GM19099 (cell line): Measurements from ENCODE around the gene INTS11.

ENCODE experiments used
- POLR2A ChIP-seq: IDR thresholded peaks from 3 replicates; pipeline ENCODE4 v1.6.1; 2011; ENCODE audit warnings: low read depth; ENCODE audit not compliant: insufficient read length; ENCODE audit errors: extremely low read depth

The INTS11 gene

DNA sequence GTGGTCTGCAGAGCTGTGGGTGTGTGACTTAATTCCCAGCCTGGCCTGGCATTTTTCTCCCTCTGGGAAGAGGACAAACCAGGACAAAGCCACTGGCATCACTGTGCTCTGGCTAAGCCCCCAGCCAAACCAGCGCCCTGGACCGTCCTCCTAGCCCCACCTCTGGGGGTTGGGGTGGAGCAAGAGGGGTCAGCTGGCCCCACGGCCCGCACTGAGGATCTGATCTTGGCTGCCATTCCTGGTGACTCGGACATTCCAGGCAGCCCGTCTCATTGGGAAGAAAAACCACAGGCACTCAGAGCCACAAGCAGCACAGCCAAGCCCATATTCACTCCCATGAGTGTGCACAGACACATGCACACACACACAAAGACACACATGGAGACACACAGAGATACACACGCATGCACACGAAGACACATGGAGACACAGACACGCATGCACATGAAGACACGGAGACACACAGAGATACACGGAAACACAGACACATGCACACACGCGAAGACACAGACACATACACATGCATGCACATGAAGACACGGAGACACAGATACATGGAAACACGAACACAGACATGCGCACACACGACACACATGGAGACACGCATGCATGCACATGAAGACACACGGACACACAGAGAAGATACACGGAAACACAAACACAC, 36.2 kb upstream of the INTS11 start:
- TF ChIP-seq POLR2A = no peak

DNA sequence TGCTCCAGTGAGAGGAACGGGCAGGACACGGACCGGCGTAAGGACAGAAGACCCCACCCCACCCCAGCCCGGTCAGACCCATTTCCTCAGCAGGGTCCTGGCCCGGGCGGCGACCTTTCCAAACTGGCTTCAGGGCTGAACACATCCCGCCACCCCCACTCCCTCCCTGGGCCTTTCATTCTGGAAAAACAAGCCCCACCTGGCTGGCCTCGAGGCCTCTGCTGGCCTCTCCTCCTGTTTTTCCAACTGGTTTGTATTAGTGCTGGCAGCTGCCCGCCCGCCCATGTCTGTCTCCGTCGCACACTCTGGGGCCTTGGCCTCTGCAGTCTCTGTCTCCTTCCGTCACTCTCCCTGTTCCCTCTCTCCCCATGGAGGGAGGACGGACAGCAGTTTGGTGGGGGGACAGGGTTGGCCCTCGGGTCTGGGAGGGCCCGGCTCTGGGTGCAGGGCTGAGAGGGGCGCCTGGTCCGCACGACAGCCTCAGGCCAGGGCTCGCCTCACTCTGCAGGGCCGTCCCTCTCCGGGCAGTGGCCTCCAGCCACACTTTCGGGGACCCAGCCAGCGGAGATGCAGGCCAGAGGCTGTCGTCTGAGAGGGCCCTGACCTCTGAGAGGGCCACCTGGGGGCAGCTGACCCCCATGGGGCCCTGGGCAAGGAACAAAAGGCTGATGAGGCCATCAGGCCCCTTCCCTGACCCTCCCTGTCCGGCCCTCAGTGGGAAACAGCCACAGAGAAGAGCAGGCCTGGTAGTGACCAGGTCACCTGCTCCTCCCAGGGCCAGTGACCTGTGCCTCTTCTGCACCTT, 35.4 kb upstream of the INTS11 start:
- TF ChIP-seq POLR2A = no peak

DNA sequence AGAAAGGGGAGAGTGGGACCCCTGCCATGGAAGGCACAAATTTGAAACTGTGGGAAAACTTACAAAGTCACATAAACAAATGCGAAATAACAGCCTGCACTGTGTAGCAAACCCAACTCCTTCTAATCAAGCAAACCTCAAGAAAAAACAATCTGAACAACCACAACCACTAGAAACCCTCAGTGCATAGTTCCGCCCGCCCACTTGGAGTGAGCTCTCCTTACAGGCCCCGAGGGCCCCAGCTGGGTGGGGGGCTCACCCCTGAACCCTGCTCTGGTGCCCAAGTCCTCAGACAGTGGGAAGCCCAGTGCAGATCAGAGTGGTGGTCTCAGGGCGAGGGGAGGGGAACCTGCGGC, 34.8 kb upstream of the INTS11 start:
- TF ChIP-seq POLR2A = no peak

DNA sequence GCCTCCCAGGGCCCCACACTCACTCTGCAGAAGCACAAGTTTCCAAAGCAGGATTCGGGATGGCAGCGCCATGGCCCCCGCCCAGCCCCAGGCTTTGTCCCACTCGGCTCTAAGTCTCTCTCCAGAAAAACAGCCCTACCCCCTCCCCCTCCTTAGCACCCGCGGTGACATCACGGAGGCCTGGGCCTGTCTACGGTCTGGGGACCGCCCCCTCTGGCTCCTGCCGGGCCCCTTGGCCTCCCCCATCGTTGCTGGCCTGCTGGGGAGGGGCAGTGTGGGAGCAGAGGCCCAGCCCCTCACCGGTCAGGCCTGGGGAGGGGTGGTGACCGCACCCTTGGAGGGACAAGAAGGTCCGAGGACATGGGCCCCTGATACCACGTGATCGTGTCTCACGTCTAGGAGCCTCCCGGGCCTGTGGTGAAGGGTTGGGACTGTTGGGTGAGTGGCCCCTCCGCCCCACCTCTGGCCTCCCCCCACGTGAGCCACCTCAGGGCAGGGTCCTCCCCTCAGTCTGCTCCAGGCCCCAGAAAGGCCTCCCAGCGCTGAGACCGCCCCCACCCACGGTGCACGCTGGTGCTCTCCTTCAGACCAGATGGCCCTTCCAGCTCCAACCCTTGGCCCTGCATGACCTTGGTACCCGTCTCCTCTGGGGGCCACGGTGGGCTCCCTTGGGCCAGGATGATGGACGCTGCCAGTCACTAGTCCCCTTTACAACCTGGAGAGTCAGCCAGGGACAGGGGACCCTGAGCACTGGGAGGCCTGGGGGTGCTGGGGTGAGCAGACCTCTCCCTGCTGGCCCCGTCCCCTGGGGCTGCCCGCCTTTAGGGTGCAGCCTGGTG, 34.2 kb upstream of the INTS11 start, which contains the start of gene MXRA8:
MXRA8 (minus strand) TSS at position 123 of the 839 bp plus-strand sequence; CDS start at position 72, 51 bp downstream.
- no peak for TF ChIP-seq POLR2A

DNA sequence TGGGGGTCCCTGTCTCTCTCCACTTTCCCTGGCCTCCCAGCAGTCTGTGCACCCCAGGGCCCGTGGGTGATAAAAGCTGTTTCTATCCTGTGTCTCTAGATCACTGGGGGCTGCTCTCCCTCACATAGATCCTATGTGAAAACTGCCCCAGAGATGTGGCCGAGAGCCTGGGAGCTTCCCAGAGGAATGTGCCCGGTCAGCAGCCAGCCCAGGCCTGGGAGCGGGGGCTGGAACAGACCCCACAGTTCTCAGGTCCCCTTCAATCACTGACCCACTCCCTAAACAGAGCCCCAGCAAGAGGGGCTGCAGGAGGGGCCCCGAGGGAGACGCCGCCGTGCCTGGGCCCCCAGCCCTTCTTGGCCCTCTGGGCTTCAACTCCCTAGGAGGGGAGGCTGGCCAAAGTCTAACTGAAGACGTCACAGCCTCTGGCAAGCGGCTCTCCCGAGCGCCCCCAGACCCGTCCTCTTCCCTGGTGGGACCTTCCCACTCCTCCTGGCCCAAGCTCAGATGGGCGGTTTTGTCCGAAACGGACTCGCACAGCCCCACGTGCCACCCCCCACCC, 33.5 kb upstream of the INTS11 start:
- no peak for TF ChIP-seq POLR2A

DNA sequence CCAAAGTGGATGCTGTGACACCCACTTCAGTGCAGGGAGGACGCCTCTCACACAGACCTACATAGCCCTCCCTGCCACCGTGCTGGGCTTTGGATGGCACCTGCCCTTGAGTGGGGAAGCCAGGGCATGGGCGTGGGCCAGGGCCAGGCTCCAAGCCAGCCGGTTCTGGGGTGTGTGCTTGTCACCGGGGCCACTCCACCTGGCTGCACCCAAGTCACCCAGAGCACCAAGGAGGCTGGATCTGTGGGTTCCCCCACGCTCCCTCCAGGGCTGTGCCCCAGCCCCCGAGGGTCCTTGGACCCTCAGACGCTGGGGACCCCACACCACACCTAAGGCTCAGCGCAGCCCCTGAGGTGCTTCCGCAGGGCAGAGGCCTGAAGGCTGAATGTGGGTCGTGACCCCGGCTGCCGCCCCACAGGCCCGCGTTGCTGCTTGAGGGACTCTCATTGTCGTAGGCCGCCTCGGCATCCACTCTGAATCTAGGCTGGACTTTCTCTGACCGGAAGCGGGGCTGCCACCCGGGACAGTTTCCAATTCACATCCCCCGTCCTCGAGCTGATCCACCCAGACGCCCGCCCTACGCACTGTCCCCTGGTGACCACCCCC, 32.4 kb upstream of the INTS11 start:
- TF ChIP-seq POLR2A = no peak

DNA sequence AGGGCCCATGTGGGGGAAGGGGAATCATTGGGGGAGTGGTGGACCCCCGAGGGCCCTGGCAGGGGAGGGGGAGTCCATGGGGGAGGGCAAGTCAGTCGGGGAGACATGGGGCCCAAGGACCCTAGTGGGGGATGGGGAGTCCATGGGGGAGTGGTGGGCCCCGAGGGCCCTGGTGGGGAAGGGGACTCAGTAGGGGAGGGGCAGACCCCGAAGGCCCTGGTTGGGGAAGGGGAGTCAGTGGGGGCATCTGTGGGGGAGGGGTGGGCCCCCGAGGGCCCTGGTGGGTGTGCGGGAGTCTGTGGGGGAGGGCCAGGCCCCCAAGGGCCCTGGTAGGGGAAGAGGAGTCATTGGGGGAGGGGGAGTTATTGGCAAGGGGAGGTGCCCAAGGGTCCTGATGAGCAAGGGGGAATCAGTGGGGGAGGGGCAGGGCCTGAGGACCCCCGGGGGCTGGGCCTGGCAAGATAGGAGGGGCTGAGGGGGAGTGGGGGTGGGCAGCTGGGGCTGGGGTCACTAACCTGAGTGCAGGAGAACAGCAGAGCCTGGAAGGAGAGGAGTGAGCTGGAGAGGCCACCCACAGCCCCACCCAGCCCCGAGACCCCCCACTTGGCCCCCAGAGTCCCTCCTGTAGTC, 31.8 kb upstream of the INTS11 start:
- TF ChIP-seq POLR2A = no peak

DNA sequence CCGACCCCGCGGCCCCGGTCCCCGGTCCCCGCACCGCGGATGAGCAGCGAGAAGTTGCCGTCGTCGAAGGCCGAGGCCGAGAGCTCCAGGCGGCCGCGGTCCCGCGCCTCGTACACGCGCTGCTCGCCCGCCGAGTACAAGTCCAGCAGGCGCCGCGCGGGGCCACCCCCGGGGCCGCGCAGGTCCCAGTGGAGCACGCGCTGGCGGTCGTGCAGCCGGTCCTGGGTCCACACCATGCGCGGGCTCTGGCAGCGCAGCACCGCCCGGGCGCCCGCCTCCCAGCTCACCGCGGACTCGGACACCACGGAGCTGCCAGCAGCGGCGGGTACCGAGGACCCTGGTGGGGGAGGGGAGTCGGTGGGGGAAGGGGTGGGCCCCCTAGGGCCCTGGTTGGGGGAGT, 31.0 kb upstream of the INTS11 start:
- TF ChIP-seq POLR2A = no peak

DNA sequence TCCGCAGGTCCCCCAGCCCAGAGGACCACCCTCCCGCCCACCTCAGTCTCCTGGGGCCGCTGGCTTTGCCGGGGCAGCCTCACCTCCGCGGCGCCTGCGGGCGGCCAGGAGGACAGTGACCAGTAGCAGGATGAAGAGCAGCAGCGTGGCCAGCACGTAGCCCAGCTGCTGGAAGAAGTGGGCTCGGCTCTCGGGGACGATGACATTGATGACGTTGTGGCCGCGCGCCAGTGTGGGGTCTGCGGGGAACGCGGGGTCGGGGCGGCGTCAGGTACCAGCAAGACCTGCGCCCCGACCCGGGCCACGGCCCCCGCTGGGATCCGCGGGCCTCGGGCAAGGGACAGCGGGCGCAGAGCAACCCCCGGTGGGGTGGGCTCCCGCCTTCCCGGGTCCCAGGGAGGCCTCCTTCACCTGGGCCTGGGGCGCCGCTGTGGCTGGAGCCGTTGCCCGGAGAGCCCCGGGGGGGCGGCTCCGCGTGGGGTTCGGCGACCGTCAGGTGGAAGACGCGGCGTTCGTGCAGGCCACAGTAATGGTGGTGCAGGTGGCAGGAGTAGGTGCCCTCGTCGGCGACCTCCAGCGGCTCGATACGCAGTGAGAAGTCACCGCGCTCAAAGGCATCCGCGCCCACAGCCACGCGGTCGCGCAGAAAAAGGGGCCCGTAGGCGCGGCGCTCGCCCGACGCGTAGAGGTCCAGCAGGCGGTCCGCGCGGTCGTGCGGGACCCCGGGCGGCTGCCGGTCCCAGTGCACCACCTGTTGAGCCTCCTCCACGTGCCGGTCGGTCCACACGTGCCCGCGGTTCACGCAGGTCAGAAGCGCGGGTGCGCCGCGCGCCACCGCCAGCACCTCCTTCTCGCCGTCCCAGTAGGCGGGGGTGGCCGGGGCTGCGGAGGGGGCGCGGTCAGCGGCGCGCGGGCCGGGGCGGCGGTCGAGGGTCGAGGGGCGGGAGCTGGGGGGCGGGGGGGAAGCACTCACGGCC, 30.1 kb upstream of the INTS11 start:
- TF ChIP-seq POLR2A = no peak

DNA sequence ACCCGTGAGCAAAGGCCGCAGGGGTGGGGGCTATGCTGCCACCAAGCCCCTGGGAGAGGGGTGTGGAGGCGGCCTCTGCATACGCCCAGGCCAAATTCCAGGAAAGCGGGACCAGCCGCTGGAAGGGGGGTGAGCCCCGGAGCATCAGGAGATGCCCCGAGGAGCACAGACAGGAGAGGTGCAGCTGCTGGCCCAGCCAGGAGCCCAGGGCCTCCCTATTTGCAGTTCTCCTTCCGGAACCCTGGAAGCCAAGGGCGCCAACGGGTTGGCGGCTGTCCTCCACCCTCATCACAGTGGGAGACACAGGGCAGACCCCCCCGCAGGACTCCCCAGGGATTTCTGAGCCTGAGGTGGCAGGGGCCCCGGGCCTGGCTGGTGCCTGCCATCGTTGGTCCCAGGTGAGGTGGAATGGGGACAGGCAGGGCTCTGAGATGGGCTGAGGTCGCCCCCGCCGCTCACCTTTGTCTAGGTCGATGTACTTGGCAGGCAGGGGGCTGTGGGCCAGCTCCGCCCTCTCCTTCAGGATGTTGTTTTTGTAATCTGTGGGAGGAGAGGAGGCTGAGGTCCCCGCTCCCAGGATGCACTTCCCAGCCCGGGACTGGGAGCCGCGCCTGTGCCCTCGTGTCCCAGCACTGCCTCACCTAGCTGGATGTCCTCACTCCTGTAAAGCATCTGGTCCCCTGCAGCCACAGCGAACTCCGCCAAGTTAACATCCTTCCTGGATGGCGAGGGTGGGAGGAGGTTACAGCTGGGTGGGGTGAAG, 29.1 kb upstream of the INTS11 start:
- no peak for TF ChIP-seq POLR2A

DNA sequence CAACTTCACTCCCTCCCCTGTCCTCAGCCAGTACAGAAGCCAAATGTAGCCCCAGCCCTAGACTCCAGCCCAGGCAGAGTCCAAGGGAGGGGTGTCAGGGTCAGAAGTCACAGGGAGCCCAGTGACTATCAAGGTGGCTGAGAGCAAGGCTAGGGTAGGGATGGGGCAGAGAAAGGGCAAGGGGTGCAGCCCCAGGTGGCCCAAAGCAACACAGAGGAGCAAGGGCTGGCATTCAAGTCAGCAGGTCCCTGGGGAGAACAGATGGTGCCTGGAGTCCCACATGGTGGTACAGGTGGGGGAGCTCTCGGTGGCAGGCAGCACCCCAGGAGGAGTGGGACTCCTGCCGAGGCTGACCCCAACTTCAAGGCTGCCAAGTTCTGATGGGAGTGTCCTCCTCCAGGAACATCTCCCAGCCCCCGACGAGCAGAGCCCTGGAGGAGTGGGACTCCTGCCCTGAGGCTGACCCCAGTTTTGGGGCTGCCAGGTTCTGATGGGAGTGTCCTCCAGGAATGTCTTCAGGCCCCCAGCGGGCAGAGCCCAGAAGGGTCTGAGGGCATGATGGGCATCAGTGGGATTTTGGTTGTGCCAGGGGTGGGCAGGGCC, 28.4 kb upstream of the INTS11 start:
- no peak for TF ChIP-seq POLR2A
